Measurements from ENCODE around the gene CCND1.

Gene CCND1

GRCh38 chr11:69604055-69604454 lies 36.9 kb upstream of the CCND1 start:
- Histone ChIP-seq H3K4me1 (ENCODE audit: control insufficient read depth in 1 of 2, insufficient read depth in 2 of 2, low read length in 2 of 2) (no peaks in the 10 kb centered on the region), H3K4me3 (ENCODE audit: low read depth in 1 of 2, low read length in 2 of 2) (no peak overlapping the region), H3K27ac (ENCODE audit: low read length) (no peak overlapping the region), H3K36me3 (ENCODE audit: control insufficient read depth in 1 of 2, insufficient read depth in 2 of 2, low read length in 2 of 2) (no peaks in the 10 kb centered on the region), H3K9me3 (ENCODE audit: control insufficient read depth in 1 of 2, low read length in 2 of 2) (peaks cover 5 to 10% of the 10 kb centered on the region in 2 donors), H3K27me3 (ENCODE audit: low read depth, low read length) (no peaks in the 10 kb centered on the region)

- Histone ChIP-seq H3K4me1 (ENCODE audit: control insufficient read depth in 1 of 2, insufficient read depth in 2 of 2, low read length in 2 of 2) (no peaks in the 10 kb centered on the region), H3K27ac (ENCODE audit: low read length) (no peak overlapping the region), H3K9me3 (ENCODE audit: control insufficient read depth in 1 of 2, low read length in 2 of 2) (peaks cover 5 to 26% of the 10 kb centered on the region in 2 donors), H3K4me3 (ENCODE audit: low read depth in 1 of 2, low read length in 2 of 2) (no peak overlapping the region), H3K27me3 (ENCODE audit: low read depth, low read length) (no peaks in the 10 kb centered on the region), H3K36me3 (ENCODE audit: control insufficient read depth in 1 of 2, insufficient read depth in 2 of 2, low read length in 2 of 2) (no peaks in the 10 kb centered on the region)
Observed at GRCh38 chr11:69605737-69606526, 35.0 kb upstream of the CCND1 start.

GRCh38 chr11:69609351-69609750 lies 31.6 kb upstream of the CCND1 start:
- H3K27ac ChIP-seq (ENCODE audit: low read length), result no peak overlapping the region
- no peaks in the 10 kb centered on the region for H3K36me3 ChIP-seq (ENCODE audit: control insufficient read depth in 1 of 2, insufficient read depth in 2 of 2, low read length in 2 of 2)
- H3K4me3 ChIP-seq (ENCODE audit: low read depth in 1 of 2, low read length in 2 of 2), result no peak overlapping the region
- H3K4me1 ChIP-seq (ENCODE audit: control insufficient read depth in 1 of 2, insufficient read depth in 2 of 2, low read length in 2 of 2), result no peaks in the 10 kb centered on the region
- peaks cover 5 to 28% of the 10 kb centered on the region in 2 donors for H3K9me3 ChIP-seq (ENCODE audit: control insufficient read depth in 1 of 2, low read length in 2 of 2)
- H3K27me3 ChIP-seq (ENCODE audit: low read depth, low read length), result no peaks in the 10 kb centered on the region

GRCh38 chr11:69611548-69612526 lies 29.1 kb upstream of the CCND1 start:
- Histone ChIP-seq H3K27ac (ENCODE audit: low read length) (no peak overlapping the region), H3K9me3 (ENCODE audit: control insufficient read depth in 1 of 2, low read length in 2 of 2) (peaks cover 5 to 28% of the 10 kb centered on the region in 2 donors), H3K4me3 (ENCODE audit: low read depth in 1 of 2, low read length in 2 of 2) (no peak overlapping the region), H3K36me3 (ENCODE audit: control insufficient read depth in 1 of 2, insufficient read depth in 2 of 2, low read length in 2 of 2) (no peaks in the 10 kb centered on the region), H3K27me3 (ENCODE audit: low read depth, low read length) (no peaks in the 10 kb centered on the region), H3K4me1 (ENCODE audit: control insufficient read depth in 1 of 2, insufficient read depth in 2 of 2, low read length in 2 of 2) (no peaks in the 10 kb centered on the region)

- no peaks in the 10 kb centered on the region for H3K36me3 ChIP-seq (ENCODE audit: control insufficient read depth in 1 of 2, insufficient read depth in 2 of 2, low read length in 2 of 2)
- no peak overlapping the region for H3K4me3 ChIP-seq (ENCODE audit: low read depth in 1 of 2, low read length in 2 of 2)
- H3K27ac ChIP-seq (ENCODE audit: low read length), result no peak overlapping the region
- no peaks in the 10 kb centered on the region for H3K4me1 ChIP-seq (ENCODE audit: control insufficient read depth in 1 of 2, insufficient read depth in 2 of 2, low read length in 2 of 2)
- H3K27me3 ChIP-seq (ENCODE audit: low read depth, low read length), result no peaks in the 10 kb centered on the region
- peaks cover 0 to 22% of the 10 kb centered on the region in 2 donors for H3K9me3 ChIP-seq (ENCODE audit: control insufficient read depth in 1 of 2, low read length in 2 of 2)
Observed at GRCh38 chr11:69613594-69613993, 27.4 kb upstream of the CCND1 start.

GRCh38 chr11:69614085-69614484 lies 26.9 kb upstream of the CCND1 start:
- Histone ChIP-seq H3K27ac (ENCODE audit: low read length) (no peak overlapping the region), H3K27me3 (ENCODE audit: low read depth, low read length) (no peaks in the 10 kb centered on the region), H3K4me3 (ENCODE audit: low read depth in 1 of 2, low read length in 2 of 2) (no peak overlapping the region), H3K4me1 (ENCODE audit: control insufficient read depth in 1 of 2, insufficient read depth in 2 of 2, low read length in 2 of 2) (no peaks in the 10 kb centered on the region), H3K36me3 (ENCODE audit: control insufficient read depth in 1 of 2, insufficient read depth in 2 of 2, low read length in 2 of 2) (no peaks in the 10 kb centered on the region), H3K9me3 (ENCODE audit: control insufficient read depth in 1 of 2, low read length in 2 of 2) (peaks cover 0 to 18% of the 10 kb centered on the region in 2 donors)

- Histone ChIP-seq H3K27me3 (ENCODE audit: low read depth, low read length) (no peaks in the 10 kb centered on the region), H3K27ac (ENCODE audit: low read length) (no peak overlapping the region), H3K4me3 (ENCODE audit: low read depth in 1 of 2, low read length in 2 of 2) (no peak overlapping the region), H3K4me1 (ENCODE audit: control insufficient read depth in 1 of 2, insufficient read depth in 2 of 2, low read length in 2 of 2) (no peaks in the 10 kb centered on the region), H3K36me3 (ENCODE audit: control insufficient read depth in 1 of 2, insufficient read depth in 2 of 2, low read length in 2 of 2) (no peaks in the 10 kb centered on the region), H3K9me3 (ENCODE audit: control insufficient read depth in 1 of 2, low read length in 2 of 2) (peaks cover 0 to 4% of the 10 kb centered on the region in 2 donors)
Observed at GRCh38 chr11:69615545-69616278, 25.2 kb upstream of the CCND1 start.

- Histone ChIP-seq H3K4me3 (ENCODE audit: low read depth in 1 of 2, low read length in 2 of 2) (no peak overlapping the region), H3K36me3 (ENCODE audit: control insufficient read depth in 1 of 2, insufficient read depth in 2 of 2, low read length in 2 of 2) (no peaks in the 10 kb centered on the region), H3K27ac (ENCODE audit: low read length) (no peak overlapping the region), H3K9me3 (ENCODE audit: control insufficient read depth in 1 of 2, low read length in 2 of 2) (no peaks in the 10 kb centered on the region), H3K4me1 (ENCODE audit: control insufficient read depth in 1 of 2, insufficient read depth in 2 of 2, low read length in 2 of 2) (no peaks in the 10 kb centered on the region), H3K27me3 (ENCODE audit: low read depth, low read length) (no peaks in the 10 kb centered on the region)
Observed at GRCh38 chr11:69617220-69617619, 23.7 kb upstream of the CCND1 start.

GRCh38 chr11:69617682-69618081 lies 23.3 kb upstream of the CCND1 start:
- no peaks in the 10 kb centered on the region for H3K9me3 ChIP-seq (ENCODE audit: control insufficient read depth in 1 of 2, low read length in 2 of 2)
- H3K27me3 ChIP-seq (ENCODE audit: low read depth, low read length), result no peaks in the 10 kb centered on the region
- H3K4me1 ChIP-seq (ENCODE audit: control insufficient read depth in 1 of 2, insufficient read depth in 2 of 2, low read length in 2 of 2), result no peaks in the 10 kb centered on the region
- H3K36me3 ChIP-seq (ENCODE audit: control insufficient read depth in 1 of 2, insufficient read depth in 2 of 2, low read length in 2 of 2), result no peaks in the 10 kb centered on the region
- no peak overlapping the region for H3K27ac ChIP-seq (ENCODE audit: low read length)
- no peak overlapping the region for H3K4me3 ChIP-seq (ENCODE audit: low read depth in 1 of 2, low read length in 2 of 2)

- Histone ChIP-seq H3K4me3 (ENCODE audit: low read depth in 1 of 2, low read length in 2 of 2) (no peak overlapping the region), H3K27me3 (ENCODE audit: low read depth, low read length) (no peaks in the 10 kb centered on the region), H3K4me1 (ENCODE audit: control insufficient read depth in 1 of 2, insufficient read depth in 2 of 2, low read length in 2 of 2) (no peaks in the 10 kb centered on the region), H3K36me3 (ENCODE audit: control insufficient read depth in 1 of 2, insufficient read depth in 2 of 2, low read length in 2 of 2) (no peaks in the 10 kb centered on the region), H3K27ac (ENCODE audit: low read length) (no peak overlapping the region), H3K9me3 (ENCODE audit: control insufficient read depth in 1 of 2, low read length in 2 of 2) (no peaks in the 10 kb centered on the region)
Observed at GRCh38 chr11:69618237-69618636, 22.7 kb upstream of the CCND1 start.
